Fibroblast of the aortic adventitia (primary cell): ENCODE data around the gene SERPINH1. TPM values are rescaled to one million over a fixed set of nuclear protein-coding genes. Genes with fewer than 3 reads are reported as not detected.
A peak's percentile ranks its signal among the peaks of the same experiment; 100 is the strongest.

ENCODE experiments used
- DNase-seq: peaks from one replicate; pipeline ENCODE4 v3.0.0-alpha.2; 2010; ENCODE audit warnings: low read depth
- H3K4me3 ChIP-seq: 2 replicates; pipeline ENCODE4 v1.5.1; 2011; ENCODE audit warnings: low read depth, mild to moderate bottlenecking, control low read depth, low read length, moderate library complexity
- total RNA-seq: library from RNA; depleted of rRNA; stranded (reverse); fragments of >200 nt; gene quantifications from 2 replicates; pipeline ENCODE4 v1.2.3, GENCODE V29; 2012; ENCODE audit warnings: low replicate concordance
- TF ChIP-seq, protein P1 (sequence below): IDR thresholded peaks from 2 replicates; pipeline ENCODE4 v1.5.1; 2011; ENCODE audit warnings: mild to moderate bottlenecking, low read length, control low read depth, inconsistent platforms; ENCODE audit not compliant: insufficient read depth

Gene SERPINH1
- total RNA-seq, 1 donor: 497 TPM

DNA sequence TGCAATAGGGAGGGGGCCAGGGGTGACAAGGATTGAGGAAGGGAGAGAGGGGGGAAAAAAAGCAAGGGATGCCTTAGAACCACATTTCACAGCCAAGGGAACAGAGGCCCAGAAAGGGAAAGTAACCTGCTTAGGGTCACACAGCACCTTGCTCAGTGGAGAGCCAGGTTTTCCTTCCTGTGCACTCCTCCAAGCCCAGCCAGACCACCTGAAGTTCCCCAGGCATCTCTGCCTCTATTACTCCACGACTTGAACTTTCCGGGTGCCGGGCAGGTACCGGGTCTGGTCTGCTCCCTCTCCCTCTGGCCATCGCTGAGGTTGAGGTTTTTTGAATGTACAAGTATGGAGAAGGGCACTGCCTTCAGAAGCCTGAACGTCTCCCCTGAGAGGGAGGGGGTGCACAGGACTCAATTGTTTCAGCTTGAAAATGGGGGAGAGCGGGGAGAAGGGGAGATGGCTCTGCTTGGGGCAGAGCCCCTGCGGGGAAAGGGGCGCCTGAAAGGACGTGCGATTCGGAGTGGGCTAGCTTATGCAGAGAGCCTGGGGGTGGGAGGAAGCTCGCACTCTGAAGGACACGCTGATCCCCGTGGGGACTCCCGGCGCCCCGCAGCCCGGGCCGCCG, 516 bp upstream of the SERPINH1 start:
- TF ChIP-seq, protein P1, sequence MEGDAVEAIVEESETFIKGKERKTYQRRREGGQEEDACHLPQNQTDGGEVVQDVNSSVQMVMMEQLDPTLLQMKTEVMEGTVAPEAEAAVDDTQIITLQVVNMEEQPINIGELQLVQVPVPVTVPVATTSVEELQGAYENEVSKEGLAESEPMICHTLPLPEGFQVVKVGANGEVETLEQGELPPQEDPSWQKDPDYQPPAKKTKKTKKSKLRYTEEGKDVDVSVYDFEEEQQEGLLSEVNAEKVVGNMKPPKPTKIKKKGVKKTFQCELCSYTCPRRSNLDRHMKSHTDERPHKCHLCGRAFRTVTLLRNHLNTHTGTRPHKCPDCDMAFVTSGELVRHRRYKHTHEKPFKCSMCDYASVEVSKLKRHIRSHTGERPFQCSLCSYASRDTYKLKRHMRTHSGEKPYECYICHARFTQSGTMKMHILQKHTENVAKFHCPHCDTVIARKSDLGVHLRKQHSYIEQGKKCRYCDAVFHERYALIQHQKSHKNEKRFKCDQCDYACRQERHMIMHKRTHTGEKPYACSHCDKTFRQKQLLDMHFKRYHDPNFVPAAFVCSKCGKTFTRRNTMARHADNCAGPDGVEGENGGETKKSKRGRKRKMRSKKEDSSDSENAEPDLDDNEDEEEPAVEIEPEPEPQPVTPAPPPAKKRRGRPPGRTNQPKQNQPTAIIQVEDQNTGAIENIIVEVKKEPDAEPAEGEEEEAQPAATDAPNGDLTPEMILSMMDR: no peak
- no peak for DNase-seq
- H3K4me3 ChIP-seq: peak overlapping the region; percentile 100

DNA sequence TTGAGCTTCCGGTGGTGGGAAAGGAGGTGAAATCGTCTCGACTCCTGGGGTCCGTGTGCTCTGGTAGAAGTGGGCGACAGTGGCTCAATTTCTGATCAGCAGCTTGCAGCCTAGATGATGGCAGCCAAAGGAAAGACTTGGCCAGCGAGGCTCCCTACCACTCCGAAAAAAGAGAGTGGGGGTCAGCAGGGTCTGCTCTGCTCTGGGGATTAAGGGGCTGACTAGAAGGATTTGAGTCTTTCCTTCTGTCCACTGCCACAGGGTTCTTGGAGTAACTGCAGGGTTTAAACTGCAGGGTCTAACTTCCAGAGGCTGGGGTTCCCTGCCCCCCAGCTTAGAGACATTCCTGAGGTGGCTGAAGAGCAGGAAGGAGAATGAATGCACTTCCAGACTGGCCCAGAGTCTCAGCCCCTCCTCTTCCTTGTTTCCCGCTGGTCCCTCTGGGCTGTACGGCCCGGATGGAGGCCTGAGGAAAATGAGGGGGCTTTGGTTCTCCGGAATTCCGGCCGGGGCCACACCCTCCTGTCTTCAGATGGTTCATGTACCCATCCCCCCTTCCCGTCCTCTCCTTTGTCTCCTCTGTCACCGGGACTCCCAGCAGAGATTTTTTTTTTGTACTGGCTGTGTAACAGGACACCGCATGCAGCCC, 907 bp downstream of the SERPINH1 start:
- H3K4me3 ChIP-seq: peak overlapping the region; percentile 100
- TF ChIP-seq, protein P1: no peak
- peak; percentile 53 for DNase-seq

DNA sequence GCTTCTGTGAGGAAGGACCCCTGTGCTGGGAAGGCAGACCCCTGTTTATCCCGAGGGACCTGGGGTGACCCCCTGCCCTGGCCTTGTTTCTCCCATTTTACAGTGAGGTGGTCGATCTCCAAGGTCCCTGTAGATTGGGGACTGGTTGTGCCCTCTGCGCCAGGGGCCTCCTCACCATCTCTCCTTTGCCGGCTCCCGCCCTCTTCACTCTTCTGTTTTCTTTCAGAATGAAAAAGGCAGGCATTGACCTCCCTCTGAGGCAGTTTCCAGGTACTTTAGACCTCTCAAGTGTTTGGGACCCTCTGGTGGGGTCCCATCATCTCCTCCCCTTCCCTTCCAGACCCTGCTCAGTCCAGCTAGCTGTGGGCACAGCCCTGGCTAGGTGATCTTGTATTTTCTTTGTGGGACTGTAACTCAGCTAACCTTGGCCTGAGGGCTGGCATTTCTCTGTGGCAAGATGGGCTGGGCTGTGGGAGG, 1.5 kb downstream of the SERPINH1 start:
- TF ChIP-seq, protein P1: no peak
- no peak for DNase-seq
- H3K4me3 ChIP-seq: peak overlapping the region; percentile 100

DNA sequence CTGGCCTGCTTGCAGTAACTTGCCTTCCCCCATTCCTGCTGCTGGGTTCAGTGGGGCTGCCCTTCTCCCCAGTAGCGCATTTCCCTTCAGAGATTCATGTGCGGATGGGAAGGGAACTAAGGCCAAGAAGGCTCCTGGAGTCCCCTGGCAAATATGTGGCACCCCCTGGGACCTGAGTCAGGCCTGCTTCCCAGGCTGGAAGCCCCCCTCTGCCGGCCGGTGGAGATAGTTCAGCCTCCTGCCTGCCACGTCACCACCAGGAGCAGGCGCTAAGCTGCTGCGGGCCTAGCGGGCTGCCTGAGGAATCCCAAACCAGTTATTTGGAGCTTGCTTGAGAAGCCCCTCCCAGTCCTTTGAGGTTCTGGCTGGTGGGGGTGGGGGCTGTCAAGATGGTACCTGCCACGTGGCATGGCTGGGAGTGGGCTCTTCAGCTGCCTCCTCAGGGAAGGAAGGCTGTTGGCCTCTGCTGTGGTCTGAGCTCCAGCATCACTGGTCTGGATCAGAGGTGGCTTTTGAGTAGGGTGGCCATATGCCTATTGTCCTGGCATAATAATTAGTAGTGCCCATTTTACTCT, 2.0 kb downstream of the SERPINH1 start:
- peak overlapping the region; percentile 100 for H3K4me3 ChIP-seq
- TF ChIP-seq, protein P1: peak; percentile 76
- peak; percentile 89 for DNase-seq

DNA sequence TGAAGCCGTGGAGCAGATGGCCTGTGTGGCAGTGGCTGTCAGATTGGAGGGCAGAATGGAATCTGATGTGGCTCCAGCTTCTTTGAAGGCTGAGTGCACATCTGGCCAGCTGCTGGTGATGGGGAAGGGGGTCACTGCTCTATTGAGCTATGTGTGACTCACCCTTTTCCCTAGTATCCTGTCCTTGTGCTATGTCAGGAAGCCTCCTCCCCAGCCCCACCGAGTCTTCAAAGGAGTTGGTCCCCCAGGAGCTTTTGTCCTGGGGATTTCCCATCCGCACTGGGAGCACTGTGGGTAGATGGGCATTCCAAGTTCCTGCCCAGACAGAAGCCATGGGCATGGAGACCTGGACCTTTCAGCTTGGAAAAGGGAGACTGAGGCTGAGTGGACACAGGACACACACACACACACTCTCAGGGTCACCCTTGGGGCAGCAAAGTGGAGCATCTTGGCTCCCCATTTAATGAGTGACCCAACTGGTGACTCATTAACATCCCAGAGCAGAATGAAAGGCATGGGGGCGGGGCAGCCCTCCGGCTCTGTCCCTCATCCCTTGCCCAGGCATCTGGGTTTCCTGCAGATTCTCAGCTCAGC, 3.3 kb downstream of the SERPINH1 start:
- H3K4me3 ChIP-seq: peak overlapping the region; percentile 100
- DNase-seq: peak; percentile 73
- TF ChIP-seq, protein P1: no peak

DNA sequence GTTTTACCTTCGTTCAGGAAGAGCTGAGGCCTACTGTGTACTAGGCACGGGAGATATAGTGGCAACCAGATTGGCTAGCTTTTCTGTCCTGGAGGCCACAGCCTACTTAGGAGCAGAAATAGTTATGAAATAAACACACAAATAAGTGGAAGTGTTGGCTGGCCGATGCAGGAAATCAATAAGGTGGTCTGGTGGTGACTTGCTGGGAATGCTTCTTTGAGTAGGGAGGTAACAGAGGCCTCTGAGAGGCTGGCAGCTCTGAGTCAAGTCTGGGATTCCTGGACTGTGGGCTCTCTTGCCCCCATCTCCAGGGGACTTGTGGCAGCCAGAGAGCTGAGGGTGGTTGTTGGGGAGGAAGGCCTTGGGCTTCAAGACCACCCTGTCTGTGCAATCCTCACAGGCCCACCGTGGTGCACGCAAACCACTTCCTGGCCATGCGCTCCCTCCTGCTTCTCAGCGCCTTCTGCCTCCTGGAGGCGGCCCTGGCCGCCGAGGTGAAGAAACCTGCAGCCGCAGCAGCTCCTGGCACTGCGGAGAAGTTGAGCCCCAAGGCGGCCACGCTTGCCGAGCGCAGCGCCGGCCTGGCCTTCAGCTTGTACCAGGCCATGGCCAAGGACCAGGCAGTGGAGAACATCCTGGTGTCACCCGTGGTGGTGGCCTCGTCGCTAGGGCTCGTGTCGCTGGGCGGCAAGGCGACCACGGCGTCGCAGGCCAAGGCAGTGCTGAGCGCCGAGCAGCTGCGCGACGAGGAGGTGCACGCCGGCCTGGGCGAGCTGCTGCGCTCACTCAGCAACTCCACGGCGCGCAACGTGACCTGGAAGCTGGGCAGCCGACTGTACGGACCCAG, 4.1 kb downstream of the SERPINH1 start:
- TF ChIP-seq, protein P1: no peak
- no peak for DNase-seq
- peak overlapping the region; percentile 100 for H3K4me3 ChIP-seq
